Effector CD4-positive, alpha-beta T cell (primary cell): ENCODE measurements around the gene BAG1.

Experiments
- DNase-seq: peaks from one replicate; pipeline ENCODE4 v3.0.0-alpha.2; 2020

Gene BAG1

DNA sequence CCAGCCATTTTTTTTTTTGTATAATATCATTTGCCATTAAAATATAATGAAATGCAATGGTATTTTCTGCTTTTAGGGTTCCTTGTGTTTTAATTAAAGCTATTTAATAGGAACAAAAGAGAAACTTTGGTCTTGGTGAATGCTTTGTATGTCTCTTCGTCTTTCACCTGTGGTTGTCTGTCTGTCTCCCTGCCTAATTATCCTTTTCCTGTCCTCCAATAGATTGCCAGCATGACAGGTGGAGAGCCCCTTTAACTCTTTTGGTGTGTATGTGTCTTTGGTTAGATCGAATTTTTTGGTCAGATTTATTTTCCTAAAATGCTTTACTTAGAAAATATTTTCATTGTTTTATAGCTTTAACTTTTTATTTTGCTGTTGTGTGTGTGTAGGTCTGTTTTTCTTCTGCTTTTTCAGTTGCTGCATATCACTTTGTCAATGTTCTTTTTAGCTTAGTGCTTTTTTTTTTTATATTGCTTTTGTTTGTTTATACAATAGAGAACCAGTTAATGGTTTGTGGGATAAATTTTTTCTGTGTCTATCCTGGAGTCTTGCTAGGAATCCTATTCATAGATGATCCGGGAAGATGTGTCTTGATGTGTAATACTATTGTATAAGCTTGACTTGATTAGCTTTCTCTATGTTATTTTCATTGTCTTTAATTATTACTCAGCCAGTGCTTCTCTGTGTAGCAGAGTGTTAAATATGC, 8.9 kb upstream of the BAG1 start:
- no peak for DNase-seq

DNA sequence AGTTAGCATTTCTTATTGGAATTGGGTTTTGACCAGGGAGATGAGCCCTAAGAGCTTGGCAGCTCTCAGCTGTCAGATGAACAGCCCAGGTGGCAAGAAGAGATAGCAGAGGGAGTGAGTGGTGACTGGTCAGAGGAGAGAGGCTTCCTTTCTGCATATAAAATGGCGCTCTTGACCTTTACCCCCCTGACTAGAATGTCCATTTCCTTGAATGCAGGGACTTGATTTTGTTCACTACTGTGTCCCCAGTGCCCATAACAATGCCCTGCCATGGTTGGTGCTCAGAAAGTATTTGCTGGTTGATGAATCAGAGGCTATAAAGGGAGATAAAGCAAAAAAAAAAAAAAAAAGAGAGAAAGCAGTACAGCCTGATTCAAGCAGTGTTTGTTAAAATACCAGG, 7.6 kb upstream of the BAG1 start:
- no peak for DNase-seq

DNA sequence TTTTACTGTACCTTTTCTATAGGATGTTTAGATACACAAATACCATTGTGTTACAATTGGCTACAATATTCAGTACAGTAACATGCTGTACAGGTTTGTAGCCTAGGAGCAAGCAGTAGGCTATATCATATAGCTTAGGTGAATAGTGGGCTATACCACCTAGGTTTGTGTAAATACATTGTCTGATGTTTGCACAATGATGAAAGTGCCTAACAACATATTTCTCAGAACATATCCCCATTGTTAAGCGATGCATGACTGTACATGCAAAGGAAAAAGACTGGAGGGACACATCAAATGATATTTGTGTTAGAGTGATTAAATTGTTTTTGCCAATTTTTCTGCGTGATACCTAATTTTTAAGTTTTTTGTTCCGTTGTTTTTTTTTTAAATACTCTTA, 5.6 kb upstream of the BAG1 start:
- no peak for DNase-seq

DNA sequence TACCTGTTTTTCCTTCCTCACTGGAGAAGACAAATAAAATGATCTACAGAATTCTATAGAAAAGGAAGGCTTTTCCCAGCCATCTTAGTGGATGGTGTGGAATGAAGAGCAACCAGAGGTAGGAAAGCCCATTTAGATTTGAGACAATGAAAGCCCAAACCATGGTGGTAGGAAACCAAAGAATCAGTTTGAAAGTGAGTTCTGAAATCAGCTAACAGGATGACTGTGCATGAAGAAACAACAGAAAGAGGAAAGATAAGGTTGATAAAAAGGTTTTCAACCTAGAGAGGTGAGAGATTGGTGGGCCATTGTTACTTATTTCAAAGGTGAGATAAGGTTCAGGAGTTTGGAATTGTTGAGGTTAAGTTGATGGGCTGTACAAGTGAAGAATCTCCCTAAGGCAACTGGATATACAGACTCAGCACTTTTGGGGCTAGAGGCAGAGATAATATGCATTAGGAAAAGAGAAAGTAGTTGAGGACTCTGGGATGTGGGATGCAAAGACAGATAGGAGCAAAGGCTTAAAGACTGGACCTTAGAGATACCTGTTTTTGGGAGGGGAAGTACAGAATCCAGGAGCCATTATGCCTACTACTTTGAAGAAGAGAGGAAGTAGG, 2.8 kb upstream of the BAG1 start:
- DNase-seq = no peak

DNA sequence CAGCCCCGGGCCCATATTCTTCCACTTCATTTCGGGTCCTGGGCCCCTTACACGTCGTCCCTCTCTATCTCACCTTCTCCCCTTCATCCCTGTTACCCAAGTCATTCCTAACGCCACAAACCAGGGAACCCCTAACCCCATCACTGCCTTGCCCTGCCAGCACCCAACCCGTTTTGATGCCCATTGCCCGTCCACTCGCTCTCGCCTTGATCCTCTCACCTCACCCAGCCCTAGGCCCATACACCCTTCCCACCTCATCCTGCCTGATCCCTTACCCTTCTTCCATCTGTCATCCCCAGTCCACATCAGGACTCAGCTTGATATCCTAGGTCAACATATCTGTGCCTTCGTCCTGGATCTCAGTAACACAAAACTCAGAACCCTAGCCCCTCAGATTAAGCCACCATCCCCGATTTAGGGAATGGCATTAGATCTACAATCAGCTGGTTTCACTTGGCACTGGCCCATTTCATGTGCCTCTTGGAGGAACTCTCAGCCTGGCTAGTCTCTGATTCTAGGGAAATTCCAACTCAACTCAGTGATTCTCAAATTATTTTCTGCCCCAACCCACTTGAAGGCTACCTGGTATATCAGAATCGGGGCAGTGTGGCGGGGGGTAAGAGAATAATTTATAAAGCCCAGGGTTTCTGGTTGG, 830 bp upstream of the BAG1 start:
- DNase-seq = no peak

DNA sequence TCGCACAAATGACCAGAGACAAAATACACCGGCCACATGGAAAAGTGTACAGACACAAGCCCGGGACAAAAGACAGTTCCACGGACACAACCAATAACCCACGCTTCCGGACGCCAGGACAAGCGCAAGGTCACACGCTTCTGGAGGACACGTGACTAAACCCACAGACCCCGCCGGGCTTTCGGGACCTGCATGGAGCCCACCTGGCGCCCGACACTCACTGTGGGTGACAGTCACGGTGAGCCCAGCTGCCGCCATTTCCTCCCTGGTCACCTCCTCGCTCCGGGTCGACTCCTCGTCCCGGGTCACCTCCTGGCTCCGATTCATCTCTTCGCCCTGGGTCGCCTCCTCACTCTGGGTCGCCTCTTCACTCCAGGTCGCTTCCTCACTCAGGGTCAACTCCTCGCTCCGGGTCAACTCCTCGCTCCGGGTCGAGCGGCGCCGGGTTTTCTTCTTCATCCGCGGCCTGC, 470 bp downstream of the BAG1 start:
- peak; percentile 28 for DNase-seq

DNA sequence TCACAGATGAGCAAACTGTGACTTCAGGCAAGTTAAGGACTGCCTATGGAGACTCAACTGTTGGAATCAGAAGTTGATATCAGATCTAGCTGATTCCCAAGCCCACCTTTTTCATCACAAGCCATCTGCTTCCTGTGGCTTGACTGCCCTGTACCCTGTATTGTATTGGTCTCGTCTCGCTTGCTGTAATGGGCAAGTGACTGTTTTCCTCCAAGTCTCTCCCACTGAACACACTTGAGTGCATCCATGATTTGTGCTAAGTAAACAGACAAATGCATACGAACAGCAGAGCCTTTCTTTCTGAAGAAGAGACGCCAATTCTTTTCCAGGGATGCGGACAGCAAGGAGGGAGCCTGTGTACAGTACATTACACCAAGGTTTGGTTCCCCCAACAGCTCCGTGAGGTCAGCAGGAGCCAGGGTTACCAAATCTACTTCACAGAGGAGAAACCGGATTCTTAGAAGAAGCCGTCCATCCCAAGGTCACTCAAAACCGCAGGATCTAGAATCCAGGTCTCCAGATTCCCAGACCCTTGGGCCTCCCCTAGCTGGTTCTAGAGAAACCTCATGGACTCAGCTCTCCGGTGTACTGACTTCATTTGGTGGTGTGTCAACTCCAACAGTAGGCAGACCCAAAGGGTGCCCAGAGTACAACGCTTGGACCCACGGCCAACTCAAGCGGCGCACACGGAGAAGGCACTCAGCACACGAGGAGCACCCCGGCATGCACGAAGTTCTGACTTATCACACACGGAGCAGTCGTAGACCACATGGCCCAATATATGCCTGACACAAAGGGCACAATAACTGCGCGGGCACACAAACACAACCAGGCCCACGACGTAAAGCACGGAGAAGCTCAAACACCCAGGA, 1.1 kb downstream of the BAG1 start:
- DNase-seq = no peak

DNA sequence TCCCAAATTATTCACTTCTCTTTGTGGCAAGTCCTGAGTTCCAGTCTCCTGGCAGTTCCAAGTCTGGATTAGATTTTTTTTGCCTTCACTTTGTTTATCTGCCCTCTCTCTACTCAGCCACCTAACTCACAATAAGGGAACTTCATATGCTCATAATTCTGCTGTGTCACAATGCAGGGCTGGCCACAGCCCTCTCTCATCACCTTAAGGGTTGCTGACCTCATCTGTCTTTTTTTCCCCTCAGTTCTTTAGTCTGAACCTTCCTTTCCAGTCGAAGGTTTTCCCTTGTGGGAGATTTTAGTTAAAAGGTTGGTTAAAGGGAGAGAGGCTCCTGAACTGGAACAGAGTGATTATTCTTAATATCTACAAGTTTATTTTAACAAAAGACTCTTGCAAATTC, 4.1 kb downstream of the BAG1 start:
- DNase-seq = no peak

DNA sequence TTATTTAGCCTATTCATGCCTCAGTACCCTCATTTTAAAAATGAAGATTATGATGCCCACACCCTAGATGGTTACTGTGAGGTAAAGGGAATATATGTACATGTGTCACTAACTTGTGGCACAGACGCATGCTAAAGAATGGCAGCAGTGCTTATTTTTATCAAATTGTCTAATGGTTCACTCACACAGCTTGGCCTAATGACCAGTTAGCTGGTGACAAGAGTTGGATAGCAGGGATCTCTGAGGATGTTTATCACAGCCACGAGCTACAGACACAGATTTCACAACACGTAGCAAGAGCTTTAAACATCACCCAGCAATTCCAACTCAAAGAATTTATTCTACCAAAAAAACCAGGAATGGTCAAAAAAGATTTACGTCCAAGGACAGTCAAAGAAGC, 7.2 kb downstream of the BAG1 start:
- no peak for DNase-seq

DNA sequence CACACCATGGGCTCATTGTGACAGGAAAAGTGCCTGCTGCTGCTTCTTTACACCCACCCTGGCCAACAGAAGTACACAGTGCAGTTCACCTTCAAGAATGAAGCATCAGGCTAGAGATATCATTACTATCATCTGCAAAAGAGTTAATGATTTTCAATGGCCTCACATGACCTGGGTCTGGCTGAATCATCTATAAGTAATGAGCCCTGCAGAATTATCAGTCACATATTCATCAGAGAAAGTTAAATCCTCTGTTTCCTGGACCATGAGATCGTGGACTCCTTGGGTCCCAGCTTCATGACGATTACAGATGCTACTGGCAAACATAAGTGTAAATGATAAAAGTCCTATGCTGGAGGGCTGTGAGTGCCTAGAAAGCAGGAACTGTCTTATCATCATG, 8.3 kb downstream of the BAG1 start:
- no peak for DNase-seq

DNA sequence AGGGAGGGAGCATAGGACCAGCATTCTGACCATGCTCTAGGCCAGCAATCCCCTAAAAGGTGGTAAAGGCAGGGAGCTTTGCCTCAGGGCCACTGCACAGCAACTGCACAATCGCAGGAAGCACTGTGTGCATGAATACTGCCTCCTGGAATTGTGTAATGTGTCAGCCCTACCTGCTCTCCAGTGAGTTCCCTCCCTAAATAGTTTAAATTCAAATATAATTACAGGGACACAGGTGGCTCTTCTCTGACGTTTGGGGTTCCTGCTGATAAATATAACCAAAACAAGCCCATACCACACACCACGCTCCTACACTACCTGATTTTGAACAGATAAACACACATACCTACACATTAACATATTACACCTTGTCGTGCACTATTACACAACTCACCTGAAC, 9.0 kb downstream of the BAG1 start:
- no peak for DNase-seq

DNA sequence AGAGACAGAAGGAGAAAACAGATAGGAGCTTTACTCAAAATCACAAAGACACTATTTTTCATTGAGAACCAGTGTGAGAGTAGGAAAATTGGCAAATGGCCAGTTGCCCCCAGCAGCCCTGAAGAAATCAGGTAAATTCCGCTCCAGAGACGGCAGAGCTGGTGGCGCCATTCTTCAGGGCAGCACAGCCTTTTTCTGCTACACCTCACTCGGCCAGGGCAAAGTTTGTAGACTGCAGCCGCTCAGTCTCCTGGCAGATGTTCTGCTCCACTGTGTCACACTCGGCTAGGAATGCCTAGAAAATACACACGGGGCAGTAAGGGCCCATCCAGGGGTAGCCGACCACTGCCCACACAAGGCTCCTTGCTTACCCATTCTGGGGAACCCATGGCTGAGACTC, 9.5 kb downstream of the BAG1 start:
- no peak for DNase-seq

DNA sequence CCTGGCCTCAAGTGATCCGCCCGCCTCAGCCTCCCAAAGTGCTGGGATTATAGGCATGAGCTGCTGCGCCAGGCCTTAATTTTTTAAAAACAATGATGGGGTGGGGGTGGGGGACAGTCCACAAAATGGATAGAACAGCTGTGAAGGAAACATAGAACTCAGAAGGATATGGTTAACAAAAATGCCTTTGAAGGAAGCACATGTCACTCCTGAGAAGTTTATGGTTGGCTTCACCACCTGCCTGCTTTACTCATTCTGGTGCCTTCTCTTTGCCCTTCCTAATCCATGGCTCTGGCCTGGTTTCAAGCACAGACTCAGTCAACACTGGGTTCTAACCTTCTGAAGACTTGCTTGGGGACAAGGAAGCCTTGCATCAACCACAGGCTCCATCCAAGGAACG, 10.3 kb downstream of the BAG1 start:
- no peak for DNase-seq

DNA sequence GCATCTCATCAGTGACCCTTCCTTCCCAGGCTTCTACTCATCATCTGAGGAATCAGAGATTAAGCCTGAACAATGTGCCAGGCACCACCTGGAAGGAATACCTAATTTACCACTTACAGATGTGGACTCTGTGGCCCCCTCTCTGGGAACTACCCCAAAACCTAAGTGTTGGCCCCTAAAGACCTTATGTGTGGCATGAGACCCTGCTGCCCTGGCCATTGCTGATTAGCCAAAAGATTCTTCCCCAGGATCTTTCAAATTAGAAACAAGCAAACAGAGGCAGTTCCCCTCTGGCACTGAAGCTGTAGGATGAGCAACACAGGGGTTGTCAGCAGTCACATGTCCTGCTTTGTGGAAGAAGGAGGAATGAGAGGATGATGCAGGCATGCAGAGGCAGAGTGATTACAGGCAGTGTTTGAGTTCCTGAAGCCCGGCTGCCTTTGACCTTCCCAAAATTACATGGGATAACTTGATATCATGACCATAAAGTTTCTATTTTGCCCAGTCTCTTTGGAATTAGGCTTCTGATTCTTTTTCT, 14.0 kb downstream of the BAG1 start:
- DNase-seq = no peak

DNA sequence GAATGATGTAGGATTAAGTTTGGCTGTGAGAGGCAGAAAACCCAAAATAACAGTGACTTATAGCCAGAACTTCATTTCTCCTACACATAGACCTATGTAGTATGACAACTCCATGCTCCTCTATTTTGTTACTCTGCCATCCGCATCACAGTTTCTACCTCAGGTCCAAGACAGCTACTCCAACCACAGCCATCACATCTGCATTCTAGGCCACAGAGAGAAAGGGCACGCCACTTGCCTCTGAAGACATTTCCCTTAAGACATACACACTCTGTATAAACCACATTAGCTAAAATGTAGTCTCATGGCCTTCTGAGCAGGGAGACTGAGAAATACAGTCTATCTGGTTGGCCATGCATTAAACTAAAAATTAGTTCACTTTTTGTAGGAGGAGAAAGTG, 14.5 kb downstream of the BAG1 start:
- no peak for DNase-seq

DNA sequence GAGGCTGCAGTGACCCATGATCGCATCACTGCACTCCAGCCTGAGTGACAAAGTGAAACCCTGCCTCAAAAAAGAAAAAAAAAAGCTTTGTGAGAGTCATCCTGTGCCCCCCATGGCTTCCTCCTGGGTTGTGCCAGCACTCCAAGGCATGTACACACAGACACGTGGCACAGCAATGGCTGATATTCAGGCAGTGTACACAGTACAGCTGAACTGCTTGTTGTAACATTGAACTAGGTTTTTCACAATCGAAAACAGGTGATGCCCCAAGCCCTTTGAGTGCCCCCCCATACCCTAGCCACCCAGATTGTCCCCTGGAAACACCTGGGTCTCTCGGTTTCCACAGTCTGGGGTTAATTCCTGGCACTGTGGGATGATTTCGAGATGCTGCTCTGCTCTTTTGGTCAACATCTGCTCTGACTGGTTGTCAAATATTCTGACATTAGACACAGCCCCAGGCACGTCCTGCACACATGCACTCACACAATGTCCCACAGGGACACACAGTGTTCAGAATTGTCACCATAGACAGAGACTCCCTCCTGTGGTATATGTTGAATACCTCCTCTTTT, 15.3 kb downstream of the BAG1 start:
- no peak for DNase-seq

DNA sequence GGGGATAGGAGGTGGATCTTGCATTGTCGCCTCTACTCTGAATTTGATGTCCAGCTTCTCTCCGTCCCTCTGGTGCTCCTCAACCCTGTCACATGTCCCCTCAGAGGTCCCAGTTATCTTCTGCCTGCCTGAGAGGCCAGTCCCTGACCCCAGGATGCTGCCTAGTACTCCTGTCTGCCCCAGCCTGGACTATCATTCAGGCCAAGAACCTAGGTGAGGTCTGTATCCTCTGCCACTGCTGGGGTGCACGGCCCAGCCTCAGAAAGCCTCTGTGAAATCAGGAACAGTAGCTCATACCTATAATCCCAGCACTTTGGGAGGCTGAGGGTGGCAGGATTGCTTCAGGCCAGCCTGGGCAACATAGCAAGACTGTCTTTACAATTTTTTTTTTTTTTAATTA, 15.9 kb downstream of the BAG1 start:
- DNase-seq = no peak

DNA sequence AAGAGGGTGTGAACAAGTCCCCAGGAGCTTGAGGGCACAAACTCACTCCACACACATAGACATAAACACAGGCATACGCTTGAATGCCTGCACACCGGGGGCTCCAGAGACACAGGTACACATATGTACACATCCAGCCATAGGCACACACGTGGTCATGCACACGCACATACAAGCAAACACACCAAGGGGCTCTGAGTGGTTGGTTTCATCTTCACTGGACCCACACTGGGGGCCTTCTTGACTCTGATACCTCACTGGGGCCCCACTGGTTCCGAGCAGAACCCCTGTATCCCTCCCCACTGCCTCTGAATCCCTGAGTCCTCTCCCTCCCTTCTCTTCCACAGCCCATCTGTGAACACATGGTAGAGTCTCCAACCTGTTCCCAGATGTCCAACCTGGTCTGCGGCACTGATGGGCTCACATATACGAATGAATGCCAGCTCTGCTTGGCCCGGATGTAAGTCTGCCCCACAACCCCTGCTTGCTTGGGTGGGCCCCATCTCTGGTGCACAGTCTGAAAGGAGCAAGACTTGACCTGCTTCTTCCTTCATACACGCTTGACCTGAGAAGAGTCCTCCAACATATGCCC, 18.1 kb downstream of the BAG1 start:
- DNase-seq = no peak

DNA sequence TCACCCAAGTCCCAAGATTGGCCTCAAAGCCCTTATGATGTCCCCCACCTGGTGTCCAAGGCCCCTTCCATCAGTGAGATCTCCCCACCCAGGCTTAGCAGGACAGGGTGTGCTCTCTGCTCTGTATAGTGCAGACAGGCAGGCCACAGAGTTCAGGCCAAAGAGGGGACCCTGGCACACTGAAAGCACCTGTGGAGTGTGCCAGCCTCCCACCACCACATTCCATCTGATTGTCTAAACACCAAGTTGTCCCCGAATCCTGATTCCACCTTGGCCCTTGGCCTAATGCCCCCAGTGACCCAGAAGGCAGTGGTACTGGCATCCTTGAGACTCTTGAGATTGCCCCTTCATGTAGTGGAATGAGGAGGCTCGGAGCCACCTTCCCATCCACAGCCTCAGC, 19.2 kb downstream of the BAG1 start:
- DNase-seq = no peak

DNA sequence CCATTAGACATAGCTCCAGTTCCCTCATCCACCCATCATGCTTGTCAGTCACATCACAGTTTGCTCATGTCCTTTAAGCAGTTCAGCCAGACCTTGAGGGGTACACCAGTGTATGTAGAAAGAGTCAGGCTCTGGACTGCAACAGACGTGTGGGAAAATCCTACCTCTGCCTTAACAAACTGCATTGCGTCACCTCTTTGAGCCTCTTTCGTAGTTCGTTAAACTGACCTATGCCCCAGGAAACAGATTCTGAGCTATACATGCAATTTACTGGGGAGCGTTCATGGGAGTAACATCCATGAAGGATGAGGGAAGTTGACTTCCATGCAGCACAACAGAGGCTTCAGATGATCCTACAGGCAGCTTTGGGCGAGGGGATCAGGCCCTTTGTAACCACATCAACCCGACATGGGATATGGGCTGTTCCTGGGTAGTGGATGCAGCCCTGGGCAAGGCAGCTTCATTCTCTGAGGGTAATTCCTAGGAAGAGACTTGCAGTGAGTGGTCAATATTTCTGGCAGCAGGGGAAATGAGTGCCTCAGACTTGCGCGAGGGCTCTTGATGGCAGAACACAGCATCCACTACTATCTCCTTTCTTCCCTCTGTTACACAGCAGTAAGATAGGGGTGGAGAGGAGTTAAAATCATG, 20.2 kb downstream of the BAG1 start:
- no peak for DNase-seq

DNA sequence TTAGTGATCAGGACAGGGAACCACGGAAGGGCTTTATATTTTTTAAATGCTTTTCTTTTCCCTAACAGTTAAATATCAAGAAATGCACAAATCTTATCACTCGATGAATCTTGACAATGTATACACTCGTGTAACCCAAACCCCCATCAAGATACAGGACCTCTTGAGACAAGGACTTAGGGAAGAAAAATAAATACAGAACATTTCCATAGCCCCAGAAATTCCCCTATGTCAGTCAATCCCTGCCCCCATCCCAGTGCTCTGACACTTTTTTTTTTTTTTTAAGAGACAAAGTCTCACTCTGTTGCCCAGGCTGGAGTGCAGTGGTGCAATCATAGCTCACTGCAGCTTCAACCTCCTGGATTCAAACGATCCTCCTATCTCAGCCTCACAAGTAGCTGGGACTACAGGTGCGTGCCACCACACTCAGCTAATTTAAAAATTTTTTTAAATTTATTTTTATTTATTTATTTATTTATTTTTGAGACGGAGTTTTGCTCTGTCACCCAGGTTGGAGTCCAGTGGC, 21.8 kb downstream of the BAG1 start:
- no peak for DNase-seq

DNA sequence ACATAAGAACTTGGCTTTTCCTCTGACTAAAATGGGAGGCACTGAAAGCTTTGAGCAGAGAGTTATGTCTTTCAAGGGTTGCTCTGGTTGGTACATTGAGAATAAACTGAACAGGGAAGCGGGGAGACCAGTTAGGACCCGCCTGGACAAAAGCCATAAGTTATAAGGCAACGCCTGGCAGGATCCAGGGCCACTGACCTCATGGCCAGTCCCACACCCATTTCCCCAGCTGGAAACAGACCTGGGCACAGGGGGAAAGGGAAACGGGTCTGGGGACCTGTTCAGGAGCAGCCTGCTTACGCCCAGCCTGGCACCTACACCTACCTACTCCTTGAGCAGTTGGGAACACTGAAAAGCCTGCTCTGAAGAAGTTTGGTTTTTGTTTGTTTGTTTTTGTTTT, 23.2 kb downstream of the BAG1 start:
- DNase-seq = no peak
